Measurements from ENCODE around the gene GRM8. TPM values are rescaled to one million over a fixed set of nuclear protein-coding genes. Genes with fewer than 3 reads are reported as not detected.

The GRM8 gene
- total RNA-seq, 4 donors from 2014 or later = 0.57 TPM; not detected in 3

GRCh38 chr7:126394406-126394805, 858.3 kb downstream of the GRM8 start:
- WGBS, 2 donors = 44 to 66% methylated on average over 2 to 6 of the region's 7 CpGs
- Histone ChIP-seq H3K4me1 (no peaks in the 10 kb centered on the region), H3K36me3 (no peaks in the 10 kb centered on the region), H3K4me3 (no peak overlapping the region), H3K27ac (no peak overlapping the region), H3K27me3 (no peaks in the 10 kb centered on the region), H3K9me3 (no peaks in the 10 kb centered on the region)
- intact Hi-C loops (cut with DNase I) = no loop called here
- DNase-seq = no peak
- TF ChIP-seq POLR2A (IDR thresholded peaks at IDR 0.05) = no peak
- TF ChIP-seq CTCF (IDR thresholded peaks at IDR 0.05) = no peak

Small RNA genes within 50 kb of the gene (small RNA-seq; reads per million reads assigned to genes)
- gene MIR592 = 0 to 0.28 (median 0.22) reads per million in 4 donors

Other genes with a start within 250 kb of the GRM8 start
- 10 to 100 TPM; 21.1 to 27.8 (median 24.2) TPM for gene ZNF800, start 139.8 kb upstream of the GRM8 start, total RNA-seq